ENCODE results near the gene IL1A. TPM values are rescaled to one million over a fixed set of nuclear protein-coding genes. Genes with fewer than 3 reads are reported as not detected.

Gene IL1A
- total RNA-seq, 1 experiment from 2014 or later: 6.3 TPM

GRCh38 chr2:112792419-112792818 lies 8.1 kb upstream of the IL1A start:
- Histone ChIP-seq H3K27ac (ENCODE audit: low read depth, low read length, poor library complexity, severe bottlenecking) (no peak overlapping the region), H3K9me3 (ENCODE audit: low read depth, low read length, poor library complexity, severe bottlenecking) (no peaks in the 10 kb centered on the region), H3K4me3 (ENCODE audit: low read depth, low read length, poor library complexity, severe bottlenecking) (no peak overlapping the region), H3K4me1 (ENCODE audit: insufficient read depth, low read length, poor library complexity, severe bottlenecking) (peaks cover 4% of the 10 kb centered on the region), H3K36me3 (ENCODE audit: insufficient read depth, low read length, poor library complexity, severe bottlenecking) (no peaks in the 10 kb centered on the region), H3K27me3 (replicated peaks; ENCODE audit: insufficient read depth, low read depth, low read length, poor library complexity) (no peaks in the 10 kb centered on the region)
- intact Hi-C loops (cut with micrococcal nuclease; ENCODE audit: unreplicated experiment): no loop called here
- BruUV-seq (replicated peaks): no TSS peak
- TF ChIP-seq EZH2 (IDR thresholded peaks at IDR 0.05; ENCODE audit: borderline replicate concordance, low read depth, low read length, poor library complexity, severe bottlenecking) (no peak), CTCF (conservative IDR thresholded peaks at IDR 0.05; ENCODE audit: low read depth, low read length) (no peak)
- ChIA-PET CTCF (no interaction called here), POLR2A (ENCODE audit: low non-redundant PET) (no interaction called here)
- DNase-seq (ENCODE audit: low spot score): no peak

GRCh38 chr2:112791693-112792230 lies 7.5 kb upstream of the IL1A start:
- Histone ChIP-seq H3K27me3 (replicated peaks; ENCODE audit: insufficient read depth, low read depth, low read length, poor library complexity) (no peaks in the 10 kb centered on the region), H3K36me3 (ENCODE audit: insufficient read depth, low read length, poor library complexity, severe bottlenecking) (no peaks in the 10 kb centered on the region), H3K9me3 (ENCODE audit: low read depth, low read length, poor library complexity, severe bottlenecking) (no peaks in the 10 kb centered on the region), H3K4me3 (ENCODE audit: low read depth, low read length, poor library complexity, severe bottlenecking) (no peak overlapping the region), H3K4me1 (ENCODE audit: insufficient read depth, low read length, poor library complexity, severe bottlenecking) (peaks cover 4% of the 10 kb centered on the region), H3K27ac (ENCODE audit: low read depth, low read length, poor library complexity, severe bottlenecking) (no peak overlapping the region)
- no peak for DNase-seq (ENCODE audit: low spot score)
- TF ChIP-seq CTCF (conservative IDR thresholded peaks at IDR 0.05; ENCODE audit: low read depth, low read length): no peak
- TF ChIP-seq EZH2 (IDR thresholded peaks at IDR 0.05; ENCODE audit: borderline replicate concordance, low read depth, low read length, poor library complexity, severe bottlenecking): no peak
- BruUV-seq (replicated peaks): no TSS peak
- POLR2A ChIA-PET (ENCODE audit: low non-redundant PET): no interaction called here
- CTCF ChIA-PET: no interaction called here
- intact Hi-C loops (cut with micrococcal nuclease; ENCODE audit: unreplicated experiment): no loop called here

- H3K9me3 ChIP-seq (ENCODE audit: low read depth, low read length, poor library complexity, severe bottlenecking): no peaks in the 10 kb centered on the region
- POLR2A ChIA-PET (ENCODE audit: low non-redundant PET): no interaction called here
Observed at GRCh38 chr2:112791019-112791418, 6.7 kb upstream of the IL1A start.

More at GRCh38 chr2:112791019-112791418, 6.7 kb upstream of the IL1A start:
- CTCF ChIA-PET: interaction anchor here (0.6 kb wide), 1 partner anchor 23 kb away, joined by 4 read pairs; no protein-coding TSS in a partner anchor
- intact Hi-C loops (cut with micrococcal nuclease; ENCODE audit: unreplicated experiment): no loop called here
- no peak overlapping the region for H3K27ac ChIP-seq (ENCODE audit: low read depth, low read length, poor library complexity, severe bottlenecking)
- H3K4me1 ChIP-seq (ENCODE audit: insufficient read depth, low read length, poor library complexity, severe bottlenecking): peaks cover 4% of the 10 kb centered on the region
- no peak for DNase-seq (ENCODE audit: low spot score)
- no TSS peak for BruUV-seq (replicated peaks)
- no peaks in the 10 kb centered on the region for H3K27me3 ChIP-seq (replicated peaks; ENCODE audit: insufficient read depth, low read depth, low read length, poor library complexity)
- H3K36me3 ChIP-seq (ENCODE audit: insufficient read depth, low read length, poor library complexity, severe bottlenecking): no peaks in the 10 kb centered on the region
- no peak for TF ChIP-seq CTCF (conservative IDR thresholded peaks at IDR 0.05; ENCODE audit: low read depth, low read length)
- no peak for TF ChIP-seq EZH2 (IDR thresholded peaks at IDR 0.05; ENCODE audit: borderline replicate concordance, low read depth, low read length, poor library complexity, severe bottlenecking)
- H3K4me3 ChIP-seq (ENCODE audit: low read depth, low read length, poor library complexity, severe bottlenecking): no peak overlapping the region
